ENCODE results near the gene VAV3.

Gene VAV3

DNA sequence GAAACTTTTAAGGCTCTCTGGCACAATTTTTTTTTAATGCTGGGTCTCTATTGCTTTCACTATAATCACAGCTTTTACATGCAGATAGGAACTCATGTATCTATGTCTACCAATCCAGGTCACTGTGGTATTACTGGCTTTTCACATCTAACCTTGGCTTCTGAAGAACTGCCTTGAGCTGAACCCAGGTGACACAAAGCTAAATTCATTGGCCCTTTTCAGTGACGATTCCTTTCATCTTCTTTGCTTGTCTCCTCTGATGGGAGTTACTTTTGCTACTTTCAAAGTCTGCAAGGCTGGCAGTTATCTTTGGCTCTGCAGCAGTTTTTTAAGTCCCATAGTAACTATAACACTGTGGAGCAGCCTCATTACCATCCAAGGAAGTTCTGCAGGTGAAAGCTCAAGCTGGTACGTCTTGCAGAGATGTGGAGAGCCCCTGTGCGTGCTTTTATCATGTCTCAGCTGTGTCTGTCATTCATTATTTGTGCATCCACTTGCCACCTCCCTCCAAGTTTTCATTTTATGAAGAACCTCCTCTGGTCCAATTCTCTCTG, 364.3 kb downstream of the VAV3 start:
- no peak overlapping the region for H3K27ac ChIP-seq
- TF ChIP-seq CTCF (conservative IDR thresholded peaks at IDR 0.05; ENCODE audit: low read depth), result no peak
- ChIA-PET CTCF (interaction anchor here (0.6 kb wide), 1 partner anchor 540 kb away, joined by 7 read pairs; no protein-coding TSS in a partner anchor), POLR2A (ENCODE audit: low non-redundant PET) (no interaction called here)
- no peak for DNase-seq (ENCODE audit: low spot score)

DNA sequence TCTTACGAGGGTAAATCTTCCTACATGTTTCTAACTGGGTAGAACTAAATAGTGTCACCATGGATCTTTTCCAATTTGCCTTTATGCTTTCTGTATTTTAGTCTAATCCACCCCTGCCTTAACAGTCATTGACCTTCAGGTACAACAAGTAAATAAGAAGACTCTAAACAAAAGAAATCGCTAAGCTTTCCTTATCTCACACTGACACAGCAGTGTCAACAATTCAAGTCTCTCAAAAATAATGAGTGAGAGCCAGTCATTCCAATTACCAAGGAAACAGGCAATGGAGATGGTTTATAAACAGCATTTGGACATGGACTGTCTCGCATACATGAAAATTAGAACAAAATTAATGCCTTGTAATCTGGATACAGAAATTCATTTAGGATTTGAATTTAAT, 365.8 kb downstream of the VAV3 start:
- no peak for TF ChIP-seq CTCF (conservative IDR thresholded peaks at IDR 0.05; ENCODE audit: low read depth)
- no peak overlapping the region for H3K27ac ChIP-seq
- ChIA-PET CTCF (interaction anchor here (0.7 kb wide), 1 partner anchor 584 kb away, joined by 3 read pairs; no protein-coding TSS in a partner anchor), POLR2A (ENCODE audit: low non-redundant PET) (no interaction called here)
- no peak for DNase-seq (ENCODE audit: low spot score)

DNA sequence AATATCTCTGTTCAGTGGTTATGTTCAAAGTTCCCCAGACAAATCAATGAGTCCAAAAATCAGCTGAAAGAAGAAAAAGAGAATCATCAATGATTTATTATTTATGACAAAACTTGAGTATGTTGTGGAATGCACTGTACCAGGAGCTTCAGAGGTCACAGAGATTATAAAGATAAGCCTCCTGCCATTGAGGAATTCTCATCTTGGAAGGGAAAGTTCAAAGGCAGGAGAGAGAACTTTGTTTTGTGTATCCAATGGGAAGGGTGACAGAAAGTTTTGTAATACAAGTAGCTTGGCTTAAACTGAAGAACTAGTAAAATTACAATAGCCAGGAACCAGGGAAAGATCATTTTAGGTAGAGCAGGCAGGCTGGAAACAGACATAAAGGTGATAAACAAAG, 367.7 kb downstream of the VAV3 start:
- DNase-seq (ENCODE audit: low spot score), result no peak
- CTCF ChIA-PET, result no interaction called here
- POLR2A ChIA-PET (ENCODE audit: low non-redundant PET), result no interaction called here
- H3K27ac ChIP-seq, result no peak overlapping the region
- TF ChIP-seq CTCF (conservative IDR thresholded peaks at IDR 0.05; ENCODE audit: low read depth), result no peak

- POLR2A ChIA-PET (ENCODE audit: low non-redundant PET), result no interaction called here
- H3K27ac ChIP-seq, result no peak overlapping the region
- no peak for DNase-seq (ENCODE audit: low spot score)
- CTCF ChIA-PET, result no interaction called here
- TF ChIP-seq CTCF (conservative IDR thresholded peaks at IDR 0.05; ENCODE audit: low read depth), result no peak
Observed at GRCh38 chr1:107594536-107594935, 370.4 kb downstream of the VAV3 start.

- TF ChIP-seq CTCF (conservative IDR thresholded peaks at IDR 0.05; ENCODE audit: low read depth), result no peak
- CTCF ChIA-PET, result interaction anchor here (0.6 to 0.8 kb wide), 2 partner anchors 10 to 28 kb away, joined by 3 read pairs; no protein-coding TSS in a partner anchor
- H3K27ac ChIP-seq, result no peak overlapping the region
- peak; percentile 34 for DNase-seq (ENCODE audit: low spot score)
- POLR2A ChIA-PET (ENCODE audit: low non-redundant PET), result no interaction called here
Observed at GRCh38 chr1:107593501-107594209, 371.3 kb downstream of the VAV3 start.

DNA sequence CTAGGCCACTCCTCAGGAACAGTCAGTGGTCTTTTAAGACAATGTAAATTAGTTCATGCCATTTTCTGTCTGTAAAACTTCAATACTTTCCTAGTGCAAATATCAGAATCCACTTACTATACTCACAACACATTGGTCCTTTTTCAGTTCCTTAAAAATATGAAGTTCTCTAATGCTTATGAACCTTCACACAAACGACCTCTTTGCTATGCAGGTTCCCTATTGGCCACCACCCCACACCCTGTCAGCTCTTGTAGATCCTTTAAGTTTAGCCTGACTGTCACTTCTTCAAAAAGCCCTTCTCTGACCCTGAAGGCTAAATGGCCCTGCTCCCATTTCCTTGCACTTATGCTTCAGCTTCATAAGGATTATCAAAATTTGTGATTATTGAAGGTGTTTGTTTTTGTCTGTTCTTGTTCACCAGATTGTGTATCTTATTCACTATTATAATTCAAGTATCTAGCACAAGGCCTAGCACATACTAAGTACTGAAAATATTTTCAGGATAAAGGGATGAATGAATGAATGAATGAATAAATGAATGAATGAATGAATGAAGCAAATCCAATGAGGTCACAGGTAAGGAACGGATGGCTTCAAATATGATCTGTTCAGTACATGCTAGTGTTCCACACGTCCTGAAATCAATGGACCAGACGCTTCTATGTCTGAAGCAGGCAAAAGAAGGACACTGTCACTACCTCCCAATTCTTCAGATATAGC, 373.9 kb downstream of the VAV3 start:
- CTCF ChIA-PET, result no interaction called here
- no peak for TF ChIP-seq CTCF (conservative IDR thresholded peaks at IDR 0.05; ENCODE audit: low read depth)
- H3K27ac ChIP-seq, result no peak overlapping the region
- POLR2A ChIA-PET (ENCODE audit: low non-redundant PET), result no interaction called here
- no peak for DNase-seq (ENCODE audit: low spot score)
